NCI-H146 treated with DMSO at 0.1 percent for 48 hours (cell line): ENCODE data around the gene CASKIN2.

Experiments used
- DNase-seq: peaks from one replicate; lab custom pipeline; 2025; ENCODE audit not compliant: unreplicated experiment; lab: John Stamatoyannopoulos, UW

The CASKIN2 gene

GRCh38 chr17:75505152-75505409 is 10.3 kb downstream of the CASKIN2 start:
- no peak for DNase-seq

GRCh38 chr17:75504347-75505151 is 10.8 kb downstream of the CASKIN2 start:
- no peak for DNase-seq

GRCh38 chr17:75503976-75504346 is 11.4 kb downstream of the CASKIN2 start:
- DNase-seq = no peak

GRCh38 chr17:75503337-75503950 is 11.9 kb downstream of the CASKIN2 start:
- DNase-seq = no peak

- no peak for DNase-seq
These were observed 12.5 kb downstream of the CASKIN2 start for GRCh38 chr17:75502721-75503329.

GRCh38 chr17:75502072-75502720 is 13.1 kb downstream of the CASKIN2 start:
- DNase-seq = no peak

- DNase-seq = no peak
These were observed 13.8 kb downstream of the CASKIN2 start for GRCh38 chr17:75501378-75502071.

- no peak for DNase-seq
These were observed 14.7 kb downstream of the CASKIN2 start for GRCh38 chr17:75500419-75501216.

GRCh38 chr17:75499313-75500022 is 15.9 kb downstream of the CASKIN2 start:
- DNase-seq = no peak

GRCh38 chr17:75498726-75499213 is 16.6 kb downstream of the CASKIN2 start:
- DNase-seq = no peak

GRCh38 chr17:75498039-75498725 is 17.2 kb downstream of the CASKIN2 start:
- no peak for DNase-seq

GRCh38 chr17:75496005-75496404 is 19.3 kb downstream of the CASKIN2 start:
- DNase-seq = no peak

- DNase-seq = no peak
These were observed 20.9 kb downstream of the CASKIN2 start for GRCh38 chr17:75494326-75494877.

GRCh38 chr17:75493476-75494129 is 21.7 kb downstream of the CASKIN2 start:
- no peak for DNase-seq

GRCh38 chr17:75492555-75493168 is 22.7 kb downstream of the CASKIN2 start:
- DNase-seq = no peak

GRCh38 chr17:75491680-75492079 is 23.7 kb downstream of the CASKIN2 start:
- no peak for DNase-seq

GRCh38 chr17:75490953-75491649 is 24.2 kb downstream of the CASKIN2 start:
- no peak for DNase-seq
